ENCODE results near the gene SCN4B. TPM values are rescaled to one million over a fixed set of nuclear protein-coding genes. Genes with fewer than 3 reads are reported as not detected.
"Not testable (repeated sequence)": the region's sequence is repeated elsewhere in the genome, so short reads cannot be mapped to it uniquely, and the experiment has no call there.

The SCN4B gene
- total RNA-seq, 1 experiment from 2014 or later = not detected

DNA sequence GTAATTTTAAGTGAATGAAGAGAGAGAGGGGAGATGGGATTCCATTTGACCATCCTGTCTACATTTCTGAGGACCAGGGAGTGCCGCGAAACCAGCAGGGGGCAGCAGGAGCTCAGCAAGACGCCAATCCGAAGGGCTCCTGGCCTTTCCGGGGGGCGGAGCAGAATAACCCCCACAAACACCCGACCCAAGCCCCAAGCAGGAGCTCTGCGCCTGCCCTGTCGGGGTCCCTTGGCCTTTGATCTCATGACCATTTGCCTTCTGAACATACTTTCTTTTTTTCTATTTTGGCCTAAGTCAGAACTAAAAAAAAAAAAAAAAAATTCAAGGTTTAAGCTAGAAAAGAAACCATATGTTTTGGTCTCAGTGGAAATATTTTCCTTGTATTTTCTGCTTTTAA lies 45.7 kb upstream of the SCN4B start:
- Histone ChIP-seq H4K20me1 (ENCODE audit: insufficient read depth) (no peaks in the 10 kb centered on the region), H3K4me3 (peak overlapping the region; percentile 44; the same call in 1 of the 2 replicates), H3K79me2 (ENCODE audit: low read depth) (no peaks in the 10 kb centered on the region), H3K27me3 (ENCODE audit: insufficient read depth, low read depth) (no peaks in the 10 kb centered on the region), H3K4me2 (peak overlapping the region; percentile 82), H3K9me2 (ENCODE audit: insufficient read depth) (no peaks in the 10 kb centered on the region), H3K9me3 (ENCODE audit: insufficient read depth, low read depth) (no peaks in the 10 kb centered on the region), H2AFZ (peak overlapping the region; percentile 52), H3F3A (ENCODE audit: insufficient read depth, low read depth) (peaks cover 12% of the 10 kb centered on the region), H3K27ac (no peak overlapping the region), H3K4me1 (replicated peaks; ENCODE audit: insufficient read depth) (peaks cover 16% of the 10 kb centered on the region), H3K36me3 (ENCODE audit: low read depth) (no peaks in the 10 kb centered on the region)
- DNase-seq = peak in 1 of 2 experiments; percentile 74
- intact Hi-C loops (cut with micrococcal nuclease; ENCODE audit: unreplicated experiment) = loop anchor here (1.0 to 2.0 kb wide), 5 partner anchors 54 to 290 kb away; partner anchors contain the start of gene MPZL2
- ChIA-PET POLR2A (ENCODE audit: unreplicated experiment) (interaction anchor here (0.6 to 0.8 kb wide), 2 partner anchors 153 to 425 kb away, joined by 3 read pairs; no protein-coding TSS in a partner anchor), CTCF (interaction anchor here (0.6 to 1.2 kb wide), 22 partner anchors 17 to 625 kb away, joined by 3 to 18 read pairs (median 4); partner anchors contain the start of genes MPZL2, MPZL3 and UBE4A)
- BruUV-seq (replicated peaks) = no TSS peak
- TF ChIP-seq CTCF (conservative IDR thresholded peaks at IDR 0.05) (peak; percentile 98), EZH2 (IDR thresholded peaks at IDR 0.05; ENCODE audit: low read depth) (no peak)

- Histone ChIP-seq H3K27ac (no peak overlapping the region), H4K20me1 (ENCODE audit: insufficient read depth) (no peaks in the 10 kb centered on the region), H3K79me2 (ENCODE audit: low read depth) (no peaks in the 10 kb centered on the region), H3K9me2 (ENCODE audit: insufficient read depth) (no peaks in the 10 kb centered on the region), H3K4me3 (no peak overlapping the region), H3K9me3 (ENCODE audit: insufficient read depth, low read depth) (no peaks in the 10 kb centered on the region), H3K4me1 (replicated peaks; ENCODE audit: insufficient read depth) (peaks cover 16% of the 10 kb centered on the region), H3K4me2 (peak overlapping the region; percentile 39), H3F3A (ENCODE audit: insufficient read depth, low read depth) (peaks cover 12% of the 10 kb centered on the region), H3K36me3 (ENCODE audit: low read depth) (no peaks in the 10 kb centered on the region), H3K27me3 (ENCODE audit: insufficient read depth, low read depth) (peaks cover 6% of the 10 kb centered on the region; the same call in 1 of the 2 replicates), H2AFZ (no peak overlapping the region)
- BruUV-seq (replicated peaks) = no TSS peak
- CTCF ChIA-PET = no interaction called here
- DNase-seq = peak; percentile 5 to 79
- POLR2A ChIA-PET (ENCODE audit: unreplicated experiment) = no interaction called here
- TF ChIP-seq EZH2 (IDR thresholded peaks at IDR 0.05; ENCODE audit: low read depth) (no peak), CTCF (conservative IDR thresholded peaks at IDR 0.05) (no peak)
- intact Hi-C loops (cut with micrococcal nuclease; ENCODE audit: unreplicated experiment) = no loop called here
These were observed 42.4 kb upstream of the SCN4B start for GRCh38 chr11:118194835-118195627.

- no peak overlapping the region for H3K4me2 ChIP-seq
- TF ChIP-seq CTCF (conservative IDR thresholded peaks at IDR 0.05) (no peak), EZH2 (IDR thresholded peaks at IDR 0.05; ENCODE audit: low read depth) (no peak)
- H4K20me1 ChIP-seq (ENCODE audit: insufficient read depth) = no peaks in the 10 kb centered on the region
- peak in 1 of 2 experiments; percentile 30 for DNase-seq
- intact Hi-C loops (cut with micrococcal nuclease; ENCODE audit: unreplicated experiment) = no loop called here
- no TSS peak for BruUV-seq (replicated peaks)
- POLR2A ChIA-PET (ENCODE audit: unreplicated experiment) = no interaction called here
- peaks cover 12% of the 10 kb centered on the region for H3F3A ChIP-seq (ENCODE audit: insufficient read depth, low read depth)
- no peaks in the 10 kb centered on the region for H3K9me2 ChIP-seq (ENCODE audit: insufficient read depth)
- H3K4me1 ChIP-seq (replicated peaks; ENCODE audit: insufficient read depth) = peaks cover 16% of the 10 kb centered on the region
- no peak overlapping the region for H3K4me3 ChIP-seq
- H3K27me3 ChIP-seq (ENCODE audit: insufficient read depth, low read depth) = peaks cover 14% of the 10 kb centered on the region; the same call in 1 of the 2 replicates
- H3K79me2 ChIP-seq (ENCODE audit: low read depth) = no peaks in the 10 kb centered on the region
- H2AFZ ChIP-seq = no peak overlapping the region
- CTCF ChIA-PET = no interaction called here
- H3K36me3 ChIP-seq (ENCODE audit: low read depth) = no peaks in the 10 kb centered on the region
- no peak overlapping the region for H3K27ac ChIP-seq
- no peaks in the 10 kb centered on the region for H3K9me3 ChIP-seq (ENCODE audit: insufficient read depth, low read depth)
These were observed 41.4 kb upstream of the SCN4B start for GRCh38 chr11:118193910-118194566.

GRCh38 chr11:118192817-118193216 lies 40.2 kb upstream of the SCN4B start:
- DNase-seq; H3K4me1 ChIP-seq (replicated peaks; ENCODE audit: insufficient read depth); H2AFZ ChIP-seq; H3K9me2 ChIP-seq (ENCODE audit: insufficient read depth); intact Hi-C loops (cut with micrococcal nuclease; ENCODE audit: unreplicated experiment); BruUV-seq (replicated peaks); H3K4me3 ChIP-seq; CTCF ChIA-PET; H3K27ac ChIP-seq; H3K79me2 ChIP-seq (ENCODE audit: low read depth); H3K9me3 ChIP-seq (ENCODE audit: insufficient read depth, low read depth); H4K20me1 ChIP-seq (ENCODE audit: insufficient read depth); POLR2A ChIA-PET (ENCODE audit: unreplicated experiment); H3K36me3 ChIP-seq (ENCODE audit: low read depth); H3K4me2 ChIP-seq: not testable (repeated sequence)
- H3K27me3 ChIP-seq (ENCODE audit: insufficient read depth, low read depth) = peaks cover 14% of the 10 kb centered on the region; the same call in 1 of the 2 replicates
- H3F3A ChIP-seq (ENCODE audit: insufficient read depth, low read depth) = peaks cover 12% of the 10 kb centered on the region; the same call in 1 of the 2 replicates

Data from PC-9 (cell line).